H1 (cell line): ENCODE data around the gene TBC1D13. TPM values are rescaled to one million over a fixed set of nuclear protein-coding genes. Genes with fewer than 3 reads are reported as not detected.

ENCODE experiments used
- CTCF ChIA-PET: fragments of 300-600 bp; sonication (Branson Sonifier 250); formaldehyde crosslinking; loops from one replicate; lab custom pipeline; 2021; ENCODE audit not compliant: partially characterized antibody; lab: Charles Lee
- POLR2A ChIA-PET: fragments of 300-600 bp; sonication (Branson Sonifier 250); formaldehyde crosslinking; loops from one replicate; lab custom pipeline; 2021; ENCODE audit warnings: inconsistent platforms; ENCODE audit not compliant: partially characterized antibody; lab: Charles Lee
- DNase-seq, 2 experiments: peaks; one replicate each; pipeline versions ENCODE4 v3.0.0 to v3.0.0-alpha.2; 2010 to 2022; ENCODE audit warnings: low spot score in 2 of 2, low read depth in 1 of 2, mixed read lengths in 1 of 2
- FAIRE-seq: peaks from 2 replicates; lab custom pipeline; 2011; peaks lifted over from hg19 to GRCh38; lab: Jason Lieb, UNC
- H2AFZ ChIP-seq: 2 replicates; pipeline ENCODE4 v1.8.1; 2012; ENCODE audit warnings: low read length, inconsistent platforms
- H2AK5ac ChIP-seq: 2 replicates; pipeline ENCODE4 v1.6.1; 2013; ENCODE audit warnings: low read depth, low read length
- H2BK120ac ChIP-seq: replicated peaks from 2 replicates; pipeline ENCODE3; 2013; ENCODE audit warnings: low read depth, low read length, inconsistent platforms
- H2BK12ac ChIP-seq: 2 replicates; pipeline ENCODE4 v1.6.1; 2013; ENCODE audit warnings: low read depth, low read length
- H2BK15ac ChIP-seq: 2 replicates; pipeline ENCODE4 v1.6.1; 2013; ENCODE audit warnings: low read length
- H2BK20ac ChIP-seq: 2 replicates; pipeline ENCODE4 v1.6.1; 2013; ENCODE audit warnings: low read length
- H2BK5ac ChIP-seq: 2 replicates; pipeline ENCODE4 v1.6.1; 2013; ENCODE audit warnings: low read depth, low read length
- H3K14ac ChIP-seq: 2 replicates; pipeline ENCODE4 v1.6.1; 2013; ENCODE audit warnings: inconsistent platforms; ENCODE audit not compliant: insufficient read length
- H3K18ac ChIP-seq: 2 replicates; pipeline ENCODE4 v1.6.1; 2013; ENCODE audit warnings: low read length; ENCODE audit errors: extremely low read depth
- H3K23ac ChIP-seq: 2 replicates; pipeline ENCODE4 v1.6.1; 2013; ENCODE audit warnings: inconsistent platforms; ENCODE audit not compliant: insufficient read length
- H3K23me2 ChIP-seq: 2 replicates; pipeline ENCODE4 v1.6.1; 2013; ENCODE audit warnings: low read depth, low read length
- H3K27ac ChIP-seq: 2 replicates; pipeline ENCODE4 v1.6.1; 2011; ENCODE audit warnings: low read depth, low read length, inconsistent platforms
- H3K27me3 ChIP-seq, 4 experiments: replicated peaks in 1 of 4; 1 replicate in 1 of 4; 2 replicates in 3 of 4; pipeline versions ENCODE4 v1.6.1 to v1.8.1; 2011 to 2013; ENCODE audit warnings: low read length in 3 of 4, mild to moderate bottlenecking in 3 of 4, inconsistent platforms in 2 of 4, mixed read lengths in 2 of 4, moderate library complexity in 1 of 4; ENCODE audit not compliant: control insufficient read depth in 3 of 4, insufficient read depth in 3 of 4; ENCODE audit errors: extremely low read depth in 1 of 4
- H3K36me3 ChIP-seq, 4 experiments: 2 replicates each; pipeline versions ENCODE4 v1.6.1 to v1.8.1; 2011 to 2013; ENCODE audit warnings: mild to moderate bottlenecking in 4 of 4, low read length in 3 of 4, moderate library complexity in 2 of 4, control low read depth in 1 of 4, inconsistent platforms in 1 of 4; ENCODE audit not compliant: insufficient read depth in 4 of 4, control insufficient read depth in 2 of 4
- H3K4ac ChIP-seq: replicated peaks from 2 replicates; pipeline ENCODE3; 2013; ENCODE audit warnings: low read length, low read depth, mixed read lengths, inconsistent platforms; ENCODE audit not compliant: insufficient read length
- H3K4me1 ChIP-seq, 4 experiments: replicated peaks in 1 of 4; 1 replicate in 1 of 4; 2 replicates in 3 of 4; pipeline versions ENCODE4 v1.6.1 to v1.8.1; 2011 to 2013; ENCODE audit warnings: low read length in 3 of 4, inconsistent platforms in 2 of 4, mixed read lengths in 1 of 4; ENCODE audit not compliant: insufficient read depth in 4 of 4, control insufficient read depth in 3 of 4
- H3K4me2 ChIP-seq, 2 experiments: 2 replicates each; pipeline versions ENCODE4 v1.6.1 to v1.8.1; 2011 to 2013; ENCODE audit warnings: low read depth in 2 of 2, low read length in 2 of 2, control low read depth in 1 of 2, inconsistent platforms in 1 of 2, mild to moderate bottlenecking in 1 of 2; ENCODE audit not compliant: insufficient read depth in 1 of 2
- H3K4me3 ChIP-seq, 4 experiments: fragments of 200-600, 300-600 bp in 1 of 4; sonication (generic), shearing (Covaris generic), sonication (Bioruptor Twin) in 1 of 4; 2 replicates each; pipeline versions ENCODE4 v1.5.1 to v1.8.1; 2011 to 2016; ENCODE audit warnings: low read length in 4 of 4, low read depth in 3 of 4, control low read depth in 2 of 4, inconsistent platforms in 2 of 4, mild to moderate bottlenecking in 2 of 4, mixed read lengths in 1 of 4, moderate library complexity in 1 of 4; ENCODE audit not compliant: insufficient read depth in 2 of 4; ENCODE audit errors: extremely low read depth in 1 of 4
- H3K56ac ChIP-seq: replicated peaks from 2 replicates; pipeline ENCODE3; 2013; ENCODE audit warnings: low read depth, mild to moderate bottlenecking, mixed read lengths, low read length, inconsistent platforms; ENCODE audit not compliant: insufficient read length
- H3K79me1 ChIP-seq: 2 replicates; pipeline ENCODE4 v1.6.1; 2013; ENCODE audit warnings: low read depth, low read length, control low read depth
- H3K79me2 ChIP-seq, 2 experiments: 2 replicates each; pipeline versions ENCODE4 v1.6.1 to v1.8.1; 2012 to 2013; ENCODE audit warnings: low read length in 2 of 2, mild to moderate bottlenecking in 2 of 2, inconsistent platforms in 1 of 2; ENCODE audit not compliant: insufficient read depth in 2 of 2, control insufficient read depth in 1 of 2
- H3K9ac ChIP-seq, 4 experiments: replicated peaks in 1 of 4; 1 replicate in 1 of 4; 2 replicates in 3 of 4; pipeline versions ENCODE4 v1.6.1 to v1.8.1; 2011 to 2013; ENCODE audit warnings: low read depth in 3 of 4, low read length in 3 of 4, control low read depth in 2 of 4, mild to moderate bottlenecking in 2 of 4, moderate library complexity in 2 of 4, inconsistent platforms in 1 of 4; ENCODE audit errors: extremely low read depth in 1 of 4
- H3K9me3 ChIP-seq, 2 experiments: 2 replicates each; pipeline versions ENCODE4 v1.6.1 to v1.8.1; 2012 to 2013; ENCODE audit warnings: mild to moderate bottlenecking in 2 of 2, moderate library complexity in 2 of 2, control low read depth in 1 of 2, inconsistent platforms in 1 of 2, low read depth in 1 of 2, low read length in 1 of 2, mixed read lengths in 1 of 2; ENCODE audit not compliant: insufficient read depth in 2 of 2
- H4K20me1 ChIP-seq, 2 experiments: replicated peaks in 1 of 2; 2 replicates each; pipeline versions ENCODE3 to v1.8.1; 2011 to 2013; ENCODE audit warnings: inconsistent platforms in 2 of 2, low read length in 2 of 2, mild to moderate bottlenecking in 1 of 2; ENCODE audit not compliant: insufficient read depth in 2 of 2, control insufficient read depth in 1 of 2
- H4K5ac ChIP-seq: 2 replicates; pipeline ENCODE4 v1.6.1; 2013; ENCODE audit warnings: low read length, low read depth, mixed read lengths, inconsistent platforms; ENCODE audit not compliant: insufficient read length
- H4K8ac ChIP-seq: 2 replicates; pipeline ENCODE4 v1.8.0; 2013; ENCODE audit warnings: mild to moderate bottlenecking, moderate library complexity, low read length, inconsistent platforms; ENCODE audit not compliant: insufficient read depth; ENCODE audit errors: extremely low read depth
- H4K91ac ChIP-seq: replicated peaks from 2 replicates; pipeline ENCODE3; 2013; ENCODE audit warnings: low read length, mixed read lengths, inconsistent platforms; ENCODE audit not compliant: insufficient read length
- KDM4A ChIP-seq: IDR thresholded peaks from one replicate; pipeline ENCODE4 v1.7.1; 2012; ENCODE audit warnings: low read depth, mild to moderate bottlenecking, moderate library complexity, low read length, inconsistent platforms; ENCODE audit not compliant: severe bottlenecking
- KDM5A ChIP-seq: fragments of 200-600 bp; IDR thresholded peaks from 2 replicates; pipeline ENCODE4 v1.7.1; 2012; ENCODE audit warnings: mild to moderate bottlenecking, low read length, inconsistent platforms, mixed read lengths
- SP4 ChIP-seq: IDR thresholded peaks from 2 replicates; pipeline ENCODE4 v1.6.1; 2012; ENCODE audit warnings: low read length, inconsistent platforms
- TBP ChIP-seq: IDR thresholded peaks from 2 replicates; pipeline ENCODE4 v1.6.1; 2011; ENCODE audit warnings: low read depth, low read length, improper control_type of control experiment
- WGBS, 2 experiments: shearing (Covaris generic) in 1 of 2; methylation state at CpG; one replicate each; pipeline versions ENCODE4 v1.1.6 to v1.1.7; 2013 to 2015; ENCODE audit warnings: low lambda C conversion rate in 2 of 2, mixed read lengths in 2 of 2, inconsistent platforms in 1 of 2, low coverage in 1 of 2, missing lambda C conversion rate in 1 of 2; ENCODE audit not compliant: insufficient replicate concordance in 2 of 2, insufficient coverage in 1 of 2, insufficient read length in 1 of 2; ENCODE audit errors: extremely low coverage in 1 of 2, missing lambda C conversion rate in 1 of 2; 5-methylcytosine and 5-hydroxymethylcytosine counted together
- polyA plus RNA-seq, 7 experiments: library from polyadenylated mRNA; depleted of rRNA in 3 of 7; stranded (reverse) in 5 of 7; unstranded in 2 of 7; fragments of >200 nt in 5 of 7; fragments of 200-250 nt in 2 of 7; gene quantifications; 1 replicate in 5 of 7; 2 replicates in 1 of 7; 4 replicates in 1 of 7; pipeline versions ENCODE4 v1.2.1 to v1.2.3, GENCODE V29; 2011 to 2013; ENCODE audit warnings: missing spikeins in 2 of 7, mixed read lengths in 2 of 7
- total RNA-seq: library from RNA; stranded (reverse); fragmentation: NEBNext Ultra II Directional; extraction: Animal tissue kit (Norgen Biotek cat#: 25700); gene quantifications from 2 replicates; pipeline ENCODE4 v1.2.1, GENCODE V29; 2021

The TBC1D13 gene
- total and polyA plus RNA-seq, 2 of the 8 experiments (the other 6 are each of a cell fraction or from before 2014, with no cell fraction given) = 21.3 to 24.7 TPM

DNA sequence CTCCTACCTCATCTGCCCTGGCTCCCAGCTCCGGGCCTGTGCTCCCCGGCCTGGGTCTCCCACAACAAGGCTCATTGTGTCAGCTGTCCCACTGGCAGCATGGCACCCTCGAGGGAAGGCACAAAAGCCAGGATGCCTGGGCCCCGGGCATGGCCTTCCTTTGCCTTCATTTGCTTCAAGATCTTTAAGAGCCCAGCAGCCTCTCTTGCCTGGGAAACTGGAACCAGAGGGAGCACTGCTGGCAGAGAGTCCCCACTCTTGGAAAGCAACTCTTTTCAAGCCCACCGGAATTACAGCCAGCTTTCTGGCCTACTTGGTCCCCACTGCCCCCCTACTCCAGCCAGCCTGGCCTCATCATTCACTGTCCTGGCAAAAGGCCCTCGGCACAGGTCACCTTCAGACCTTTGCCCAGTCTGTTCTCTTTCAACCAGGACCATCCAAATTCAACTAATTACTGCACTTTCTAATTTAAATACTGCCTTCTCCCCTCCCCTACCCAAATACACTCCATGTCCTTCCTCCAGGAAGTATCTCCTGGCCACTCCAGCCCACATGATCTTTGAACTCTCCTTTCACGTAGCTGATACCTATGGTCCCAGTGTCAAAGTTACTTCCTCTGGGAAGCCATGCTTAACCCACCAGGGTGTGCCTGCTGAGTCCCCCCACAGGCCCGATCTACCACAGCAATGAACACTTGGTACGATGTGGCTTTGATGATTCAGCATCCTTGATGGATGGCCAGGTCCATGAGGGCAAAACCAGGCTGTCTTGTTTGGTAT is 24.2 kb upstream of the TBC1D13 start:
- DNase-seq = no peak
- POLR2A ChIA-PET = interaction anchor here (1.5 kb wide), 1 partner anchor 57 kb away, joined by 4 read pairs; no protein-coding TSS in a partner anchor
- no peak overlapping the region for H3K4ac ChIP-seq
- H4K8ac ChIP-seq = no peak overlapping the region
- H2BK120ac ChIP-seq = no peak overlapping the region
- H3K56ac ChIP-seq = no peak overlapping the region
- H3K79me1 ChIP-seq = no peaks in the 10 kb centered on the region
- no peak for FAIRE-seq
- H4K20me1 ChIP-seq = peaks cover 0 to 1% of the 10 kb centered on the region in 2 experiments
- no peak overlapping the region for H2AFZ ChIP-seq
- TF ChIP-seq SP4 (no peak), TBP (no peak), KDM4A (no peak), KDM5A (no peak)
- H3K4me3 ChIP-seq = no peak overlapping the region
- no peak overlapping the region for H3K9ac ChIP-seq
- CTCF ChIA-PET = interaction anchor here (1.0 to 5.4 kb wide), 6 partner anchors 9 to 46 kb away, joined by 3 to 27 read pairs (median 6); partner anchors contain the start of gene ZER1
- H3K23ac ChIP-seq = no peak overlapping the region
- no peaks in the 10 kb centered on the region for H3K9me3 ChIP-seq
- no peak overlapping the region for H4K5ac ChIP-seq
- H3K18ac ChIP-seq = no peak overlapping the region
- H3K4me1 ChIP-seq = peaks cover 0 to 3% (median 2%) of the 10 kb centered on the region in 4 experiments; a peak in 2 of 7 replicates
- no peak overlapping the region for H3K14ac ChIP-seq
- no peak overlapping the region for H3K27ac ChIP-seq
- no peaks in the 10 kb centered on the region for H3K23me2 ChIP-seq
- WGBS, 2 experiments = 88% methylated on average over 9 of the region's 9 CpGs; no CpG with 5 or more reads in 1 of the 2 experiments
- no peaks in the 10 kb centered on the region; a peak in 1 of 4 replicates for H3K79me2 ChIP-seq
- H4K91ac ChIP-seq = no peak overlapping the region
- no peak overlapping the region for H2BK20ac ChIP-seq
- H2AK5ac ChIP-seq = no peak overlapping the region
- H2BK15ac ChIP-seq = no peak overlapping the region
- no peak overlapping the region for H3K4me2 ChIP-seq
- no peak overlapping the region for H2BK12ac ChIP-seq
- H2BK5ac ChIP-seq = peak overlapping the region; percentile 44; the same call in 1 of the 2 replicates
- H3K36me3 ChIP-seq = no peaks in the 10 kb centered on the region; a peak in 1 of 8 replicates
- H3K27me3 ChIP-seq = no peaks in the 10 kb centered on the region
